ENCODE results near the gene GJD2.

GJD2 gene

DNA sequence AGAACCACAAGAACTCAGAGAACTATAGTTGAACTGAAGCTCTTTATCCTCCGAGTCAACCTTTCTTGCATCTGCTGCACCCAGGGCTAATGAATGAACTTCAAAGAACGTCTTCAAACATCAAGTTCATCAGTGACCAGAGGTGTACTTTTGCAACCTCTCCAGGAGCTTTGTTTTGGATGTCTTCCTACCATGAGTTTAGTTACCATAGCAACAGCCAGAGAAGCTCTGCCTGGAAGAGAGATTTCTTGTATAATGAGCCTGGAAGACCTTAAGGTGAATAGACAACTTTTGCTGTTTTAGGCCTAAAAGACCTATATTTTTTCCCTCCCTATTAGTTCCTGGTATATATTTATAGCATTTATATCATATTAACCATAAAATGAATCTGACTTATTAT lies 31.4 kb upstream of the GJD2 start:
- H3K27me3 Mint-ChIP-seq (ENCODE audit: low read depth), result peaks cover 12% of the 10 kb centered on the region
- H3K9me3 Mint-ChIP-seq, result no peaks in the 10 kb centered on the region
- H3K36me3 Mint-ChIP-seq (ENCODE audit: low read depth), result no peaks in the 10 kb centered on the region
- H3K4me3 Mint-ChIP-seq, result no peak overlapping the region
- H3K4me1 Mint-ChIP-seq (ENCODE audit: low read depth), result no peaks in the 10 kb centered on the region
- H3K27ac Mint-ChIP-seq, result no peak overlapping the region

- no peaks in the 10 kb centered on the region for H3K9me3 Mint-ChIP-seq
- no peaks in the 10 kb centered on the region for H3K4me1 Mint-ChIP-seq (ENCODE audit: low read depth)
- H3K4me3 Mint-ChIP-seq, result no peak overlapping the region
- H3K27ac Mint-ChIP-seq, result no peak overlapping the region
- peaks cover 8% of the 10 kb centered on the region for H3K27me3 Mint-ChIP-seq (ENCODE audit: low read depth)
- no peaks in the 10 kb centered on the region for H3K36me3 Mint-ChIP-seq (ENCODE audit: low read depth)
Observed at GRCh38 chr15:34783991-34784390, 29.2 kb upstream of the GJD2 start.

- H3K36me3 Mint-ChIP-seq (ENCODE audit: low read depth), result no peaks in the 10 kb centered on the region
- no peak overlapping the region for H3K4me3 Mint-ChIP-seq
- no peaks in the 10 kb centered on the region for H3K4me1 Mint-ChIP-seq (ENCODE audit: low read depth)
- H3K27me3 Mint-ChIP-seq (ENCODE audit: low read depth), result peaks cover 8% of the 10 kb centered on the region
- no peak overlapping the region for H3K27ac Mint-ChIP-seq
- no peaks in the 10 kb centered on the region for H3K9me3 Mint-ChIP-seq
Observed at GRCh38 chr15:34783431-34783830, 28.6 kb upstream of the GJD2 start.

DNA sequence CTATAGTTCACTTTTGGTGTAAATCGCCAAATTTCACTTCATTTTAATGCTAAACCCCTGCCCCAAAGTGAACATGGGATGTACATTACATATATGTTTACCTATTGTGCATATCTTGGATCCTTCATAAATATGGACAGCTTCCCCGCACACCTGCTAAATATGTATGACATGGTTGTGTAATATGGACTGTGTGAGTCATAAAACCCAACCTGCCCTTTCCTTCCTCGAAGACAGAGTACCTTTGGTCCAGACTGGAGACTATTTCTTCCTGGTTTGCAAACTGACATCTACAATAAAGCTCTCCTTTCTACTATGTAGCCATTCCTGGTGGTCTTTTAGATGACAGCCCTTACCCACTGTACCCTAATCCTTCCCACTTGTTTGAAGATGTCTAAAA lies 28.1 kb upstream of the GJD2 start:
- no peaks in the 10 kb centered on the region for H3K36me3 Mint-ChIP-seq (ENCODE audit: low read depth)
- no peaks in the 10 kb centered on the region for H3K9me3 Mint-ChIP-seq
- H3K4me1 Mint-ChIP-seq (ENCODE audit: low read depth), result no peaks in the 10 kb centered on the region
- H3K27ac Mint-ChIP-seq, result no peak overlapping the region
- peaks cover 8% of the 10 kb centered on the region for H3K27me3 Mint-ChIP-seq (ENCODE audit: low read depth)
- H3K4me3 Mint-ChIP-seq, result no peak overlapping the region

- Mint-ChIP-seq H3K9me3 (no peaks in the 10 kb centered on the region), H3K36me3 (ENCODE audit: low read depth) (no peaks in the 10 kb centered on the region), H3K4me3 (no peak overlapping the region), H3K27ac (no peak overlapping the region), H3K4me1 (ENCODE audit: low read depth) (no peaks in the 10 kb centered on the region), H3K27me3 (ENCODE audit: low read depth) (peaks cover 8% of the 10 kb centered on the region)
Observed at GRCh38 chr15:34780725-34781124, 25.9 kb upstream of the GJD2 start.

- peaks cover 15% of the 10 kb centered on the region for H3K27me3 Mint-ChIP-seq (ENCODE audit: low read depth)
- no peaks in the 10 kb centered on the region for H3K4me1 Mint-ChIP-seq (ENCODE audit: low read depth)
- H3K27ac Mint-ChIP-seq, result no peak overlapping the region
- H3K36me3 Mint-ChIP-seq (ENCODE audit: low read depth), result no peaks in the 10 kb centered on the region
- H3K9me3 Mint-ChIP-seq, result no peaks in the 10 kb centered on the region
- no peak overlapping the region for H3K4me3 Mint-ChIP-seq
Observed at GRCh38 chr15:34776606-34777105, 21.9 kb upstream of the GJD2 start.

DNA sequence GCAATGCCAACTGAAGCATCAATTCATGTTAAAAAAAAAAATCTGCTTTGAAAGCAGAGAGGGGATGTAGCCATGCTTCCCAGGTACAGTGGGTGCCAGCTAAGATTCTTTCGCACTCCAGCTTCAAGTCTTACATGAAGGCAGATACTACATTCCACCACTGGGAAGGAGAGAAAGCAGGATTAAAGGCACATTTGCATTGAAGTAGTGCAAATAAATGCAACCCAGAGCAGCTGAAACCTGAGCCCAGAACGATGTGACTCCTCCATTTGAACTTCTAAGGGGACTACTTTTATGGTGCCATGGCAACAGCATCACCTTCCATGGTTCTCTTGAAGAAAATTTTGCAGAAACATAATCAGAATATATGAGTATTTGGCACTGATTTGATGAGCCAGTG lies 19.1 kb upstream of the GJD2 start:
- Mint-ChIP-seq H3K9me3 (no peaks in the 10 kb centered on the region), H3K4me3 (no peak overlapping the region), H3K36me3 (ENCODE audit: low read depth) (no peaks in the 10 kb centered on the region), H3K27me3 (ENCODE audit: low read depth) (peaks cover 19% of the 10 kb centered on the region), H3K27ac (no peak overlapping the region), H3K4me1 (ENCODE audit: low read depth) (no peaks in the 10 kb centered on the region)

DNA sequence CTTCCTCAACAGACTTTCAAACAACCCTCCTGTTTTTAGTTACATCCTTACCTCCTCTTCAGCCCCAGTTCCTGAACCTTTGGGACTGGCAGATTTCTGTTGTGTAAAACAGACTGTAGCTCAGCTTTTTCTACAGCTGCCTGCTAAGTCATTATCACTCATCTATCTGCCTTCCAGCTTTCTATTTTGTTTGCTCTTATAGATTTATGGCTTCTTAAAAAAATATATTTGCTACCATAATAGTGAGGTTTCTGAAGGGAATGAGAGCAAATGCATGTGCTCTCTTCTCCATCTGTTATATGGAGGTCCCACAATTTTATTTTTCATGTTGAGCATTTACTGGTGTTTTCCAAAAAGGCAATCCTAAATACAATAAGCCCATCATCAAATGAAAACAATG lies 18.2 kb upstream of the GJD2 start:
- no peak overlapping the region for H3K4me3 Mint-ChIP-seq
- H3K4me1 Mint-ChIP-seq (ENCODE audit: low read depth), result no peaks in the 10 kb centered on the region
- no peaks in the 10 kb centered on the region for H3K36me3 Mint-ChIP-seq (ENCODE audit: low read depth)
- no peak overlapping the region for H3K27ac Mint-ChIP-seq
- peaks cover 19% of the 10 kb centered on the region for H3K27me3 Mint-ChIP-seq (ENCODE audit: low read depth)
- no peaks in the 10 kb centered on the region for H3K9me3 Mint-ChIP-seq

GRCh38 chr15:34772312-34772711 lies 17.5 kb upstream of the GJD2 start:
- Mint-ChIP-seq H3K36me3 (ENCODE audit: low read depth) (no peaks in the 10 kb centered on the region), H3K27me3 (ENCODE audit: low read depth) (peaks cover 19% of the 10 kb centered on the region), H3K4me3 (no peak overlapping the region), H3K27ac (no peak overlapping the region), H3K9me3 (no peaks in the 10 kb centered on the region), H3K4me1 (ENCODE audit: low read depth) (no peaks in the 10 kb centered on the region)

DNA sequence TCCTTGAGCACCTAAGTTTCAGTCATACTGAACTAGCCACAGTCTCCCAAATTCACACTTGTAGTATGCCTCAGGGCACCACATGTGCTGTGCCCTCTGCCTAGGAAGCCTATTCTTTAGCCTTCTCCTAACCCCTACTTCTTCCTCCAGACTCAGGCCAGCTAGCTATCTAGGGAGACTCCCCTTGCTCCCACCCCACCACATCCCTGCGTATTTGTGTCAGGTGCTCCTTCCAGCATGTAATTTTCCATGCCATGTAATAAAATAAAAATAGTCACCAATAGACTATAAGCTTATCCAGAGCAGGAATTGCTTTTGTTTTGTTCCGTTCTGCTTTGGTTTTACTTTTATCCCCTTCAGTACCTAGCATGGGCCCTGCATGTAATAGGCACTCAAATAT lies 14.9 kb upstream of the GJD2 start:
- Mint-ChIP-seq H3K4me1 (ENCODE audit: low read depth) (no peaks in the 10 kb centered on the region), H3K4me3 (no peak overlapping the region), H3K27ac (no peak overlapping the region), H3K27me3 (ENCODE audit: low read depth) (peaks cover 15% of the 10 kb centered on the region), H3K9me3 (no peaks in the 10 kb centered on the region), H3K36me3 (ENCODE audit: low read depth) (no peaks in the 10 kb centered on the region)

DNA sequence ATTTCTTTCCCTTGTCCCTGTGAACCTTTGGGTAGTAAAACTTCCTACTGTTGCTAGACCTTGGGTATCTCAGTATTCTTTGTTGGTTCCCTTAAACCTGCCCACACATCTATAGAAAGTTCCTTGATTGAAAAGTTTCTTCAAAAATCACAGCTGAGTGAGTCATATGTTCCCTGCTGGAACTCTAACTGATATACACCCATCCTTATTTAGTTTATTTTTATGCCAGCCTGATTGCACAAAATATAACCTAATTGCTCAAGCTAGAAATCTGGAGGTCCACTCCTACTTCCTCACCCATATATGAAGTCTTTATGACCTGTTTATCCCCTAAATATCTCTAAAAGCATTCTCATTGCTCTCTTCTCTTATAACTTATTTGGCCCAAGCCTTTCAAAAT lies 13.7 kb upstream of the GJD2 start:
- H3K27ac Mint-ChIP-seq, result no peak overlapping the region
- H3K4me1 Mint-ChIP-seq (ENCODE audit: low read depth), result no peaks in the 10 kb centered on the region
- no peaks in the 10 kb centered on the region for H3K36me3 Mint-ChIP-seq (ENCODE audit: low read depth)

DNA sequence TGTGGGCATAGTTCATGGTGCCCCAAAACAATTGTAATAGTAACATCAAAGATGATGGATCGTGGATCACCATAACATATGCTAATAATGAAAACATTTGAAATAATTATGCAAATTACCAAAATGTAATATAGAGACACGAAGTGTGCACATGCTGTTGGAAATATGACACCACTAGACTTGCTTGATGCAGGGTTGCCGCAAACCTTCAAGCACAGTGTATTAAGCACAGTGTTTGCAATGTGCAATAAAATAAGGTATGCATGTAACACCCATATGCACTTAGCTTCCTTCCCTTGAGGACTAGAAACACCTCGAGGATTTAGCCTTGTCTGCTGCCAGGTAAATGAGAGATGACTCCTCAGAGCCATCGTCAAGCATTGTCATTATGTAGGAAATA lies 10.9 kb upstream of the GJD2 start:
- Mint-ChIP-seq H3K36me3 (ENCODE audit: low read depth) (no peaks in the 10 kb centered on the region), H3K27me3 (ENCODE audit: low read depth) (peaks cover 14% of the 10 kb centered on the region), H3K27ac (no peak overlapping the region), H3K4me1 (ENCODE audit: low read depth) (no peaks in the 10 kb centered on the region), H3K4me3 (no peak overlapping the region), H3K9me3 (no peaks in the 10 kb centered on the region)

More for the DNA sequence above, 13.7 kb upstream of the GJD2 start:
- Mint-ChIP-seq H3K9me3 (no peaks in the 10 kb centered on the region), H3K4me3 (no peak overlapping the region), H3K27me3 (ENCODE audit: low read depth) (peaks cover 17% of the 10 kb centered on the region)

- no peak overlapping the region for H3K4me3 Mint-ChIP-seq
- no peaks in the 10 kb centered on the region for H3K9me3 Mint-ChIP-seq
- H3K36me3 Mint-ChIP-seq (ENCODE audit: low read depth), result no peaks in the 10 kb centered on the region
- H3K4me1 Mint-ChIP-seq (ENCODE audit: low read depth), result no peaks in the 10 kb centered on the region
- peaks cover 49% of the 10 kb centered on the region for H3K27me3 Mint-ChIP-seq (ENCODE audit: low read depth)
- no peak overlapping the region for H3K27ac Mint-ChIP-seq
Observed at GRCh38 chr15:34760909-34761308, 6.1 kb upstream of the GJD2 start.

DNA sequence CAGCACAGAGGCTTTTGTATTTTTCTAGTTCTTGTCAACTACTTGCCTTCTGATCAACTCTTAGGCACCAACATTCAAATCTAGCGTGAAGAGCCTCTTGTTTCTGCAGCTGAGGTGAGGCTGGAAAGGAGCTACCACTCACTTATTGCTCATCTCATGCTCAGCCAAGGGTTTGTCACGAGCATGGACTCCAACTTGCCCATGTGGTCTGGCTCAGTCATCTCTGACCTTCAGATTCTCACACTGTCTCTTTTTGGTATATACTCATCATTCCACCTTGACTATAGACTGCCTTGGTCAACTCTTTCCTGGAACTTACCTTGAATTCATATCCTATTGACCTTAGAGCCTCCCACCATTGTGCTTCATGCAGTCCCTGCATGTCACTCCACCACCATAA lies 5.2 kb upstream of the GJD2 start:
- Mint-ChIP-seq H3K9me3 (no peaks in the 10 kb centered on the region), H3K27me3 (ENCODE audit: low read depth) (peaks cover 57% of the 10 kb centered on the region)

DNA sequence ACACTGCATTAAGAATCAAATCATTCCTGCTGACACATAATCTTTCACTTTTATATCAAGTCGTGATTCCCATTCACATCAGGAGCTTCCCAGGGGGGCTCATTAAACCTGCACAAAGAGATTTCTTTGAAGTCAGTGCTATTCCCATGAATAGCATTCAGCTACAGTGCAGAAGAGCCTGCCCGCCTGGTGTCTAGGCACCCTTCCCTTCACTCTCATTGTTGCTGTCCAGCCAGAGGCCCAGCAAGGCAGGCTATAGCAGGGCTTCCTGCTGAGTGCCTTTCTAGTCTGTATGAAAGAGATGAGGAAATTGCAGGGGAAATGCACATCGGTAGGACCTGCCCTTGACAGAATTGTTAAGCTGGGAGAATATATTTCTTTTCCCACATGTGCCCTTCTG lies 4.5 kb upstream of the GJD2 start:
- Mint-ChIP-seq H3K4me3 (no peak overlapping the region), H3K27ac (no peak overlapping the region), H3K27me3 (ENCODE audit: low read depth) (peaks cover 59% of the 10 kb centered on the region)

More for the DNA sequence above, 5.2 kb upstream of the GJD2 start:
- H3K36me3 Mint-ChIP-seq (ENCODE audit: low read depth), result no peaks in the 10 kb centered on the region
- H3K4me3 Mint-ChIP-seq, result no peak overlapping the region
- no peaks in the 10 kb centered on the region for H3K4me1 Mint-ChIP-seq (ENCODE audit: low read depth)
- H3K27ac Mint-ChIP-seq, result no peak overlapping the region

GRCh38 chr15:34757262-34757661 lies 2.5 kb upstream of the GJD2 start:
- H3K27me3 Mint-ChIP-seq (ENCODE audit: low read depth), result peaks cover 73% of the 10 kb centered on the region
- H3K36me3 Mint-ChIP-seq (ENCODE audit: low read depth), result no peaks in the 10 kb centered on the region
- H3K9me3 Mint-ChIP-seq, result no peaks in the 10 kb centered on the region
- no peak overlapping the region for H3K4me3 Mint-ChIP-seq
- no peaks in the 10 kb centered on the region for H3K4me1 Mint-ChIP-seq (ENCODE audit: low read depth)
- no peak overlapping the region for H3K27ac Mint-ChIP-seq

More for the DNA sequence above, 4.5 kb upstream of the GJD2 start:
- Mint-ChIP-seq H3K36me3 (ENCODE audit: low read depth) (no peaks in the 10 kb centered on the region), H3K4me1 (ENCODE audit: low read depth) (no peaks in the 10 kb centered on the region), H3K9me3 (no peaks in the 10 kb centered on the region)

All from T-helper 1 cell treated with Interleukin-12 subunit alpha and Interleukin-12 subunit beta and Interleukin-4 antibody, amounts not matched to agents 30 μg/mL and 1 μg/mL, for 36 hours (primary cell).